GM21528 (cell line): Measurements from ENCODE around the gene ING4.

Experiments used
- ATAC-seq: cut with Tn5 transposase; IDR thresholded peaks from one replicate; pipeline ENCODE4 v1.9.1; 2021; ENCODE audit warnings: mild to moderate bottlenecking, moderate library complexity; ENCODE audit not compliant: unreplicated experiment, low FRiP score

ING4 gene

DNA sequence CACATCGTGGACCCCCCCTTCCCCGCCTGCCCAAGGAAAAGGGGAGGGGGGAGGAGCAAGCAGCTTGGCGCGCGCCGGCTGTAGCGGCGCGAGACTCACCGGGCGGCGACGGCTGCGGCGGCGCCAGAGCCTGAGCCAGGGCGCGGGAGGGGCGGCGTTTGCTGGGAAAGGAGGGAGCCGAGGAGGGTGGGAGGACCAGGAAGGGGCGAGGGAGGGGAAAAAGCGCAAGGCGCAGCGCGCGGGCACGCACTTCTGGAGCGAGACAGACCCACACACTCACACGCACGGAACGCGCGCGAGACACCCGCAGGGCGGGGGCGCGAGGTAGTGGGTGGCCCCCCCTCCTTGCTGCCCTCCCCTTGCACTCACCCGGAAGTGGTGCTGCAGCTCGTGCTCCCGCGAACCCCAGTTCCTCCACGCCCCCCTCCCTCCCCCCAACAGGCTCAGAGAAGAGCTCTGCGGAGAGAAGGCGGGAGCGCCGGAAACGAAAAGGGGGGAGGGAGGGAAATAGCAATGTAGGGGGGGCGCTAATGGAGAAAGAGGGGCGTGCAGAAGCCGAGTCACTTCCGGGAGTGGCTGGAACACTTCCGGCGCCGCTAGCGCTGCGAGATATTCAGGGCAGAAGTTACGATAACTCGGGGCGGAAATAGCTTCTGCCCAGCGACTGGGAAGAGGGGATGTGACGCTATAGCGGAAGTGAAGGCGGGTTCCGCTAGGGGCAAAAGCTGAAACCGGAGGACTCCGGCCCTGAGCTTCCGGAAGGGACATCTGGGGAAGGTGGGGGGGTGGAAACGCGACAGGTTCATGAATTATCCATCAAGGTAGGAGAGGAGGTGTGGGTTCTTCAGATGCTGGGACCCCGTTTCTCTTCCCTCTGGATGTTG, 26.3 kb upstream of the ING4 start, which contains the start of gene ZNF384:
Gene ZNF384, minus strand, starts transcription at position 377 of the 884 bp plus-strand sequence. CDS start 9,855 bp downstream, outside the sequence.
- peak; percentile 81 for ATAC-seq

DNA sequence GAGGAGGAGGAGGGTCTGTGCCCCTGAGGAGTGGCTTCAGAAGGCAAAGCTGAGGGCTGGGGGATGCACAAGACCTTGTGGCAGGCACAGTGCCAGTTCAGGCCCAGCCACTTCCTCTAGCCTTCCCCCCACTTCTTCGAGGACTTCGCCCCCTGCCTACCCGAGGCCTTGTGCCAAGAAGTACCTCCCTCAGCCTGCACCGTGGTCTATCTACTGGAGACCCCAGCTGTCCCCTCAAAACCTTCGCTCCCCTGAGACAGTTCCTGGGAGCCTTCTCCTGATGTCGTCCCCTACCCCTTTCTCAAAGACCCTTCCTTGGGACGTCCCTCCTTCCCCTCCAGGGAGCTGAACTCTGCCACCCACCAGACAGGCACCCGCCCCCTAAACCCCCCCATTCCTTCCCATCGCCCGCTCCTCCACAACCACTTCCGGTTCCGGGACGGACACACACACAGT, 25.7 kb upstream of the ING4 start:
- ATAC-seq, result no peak

DNA sequence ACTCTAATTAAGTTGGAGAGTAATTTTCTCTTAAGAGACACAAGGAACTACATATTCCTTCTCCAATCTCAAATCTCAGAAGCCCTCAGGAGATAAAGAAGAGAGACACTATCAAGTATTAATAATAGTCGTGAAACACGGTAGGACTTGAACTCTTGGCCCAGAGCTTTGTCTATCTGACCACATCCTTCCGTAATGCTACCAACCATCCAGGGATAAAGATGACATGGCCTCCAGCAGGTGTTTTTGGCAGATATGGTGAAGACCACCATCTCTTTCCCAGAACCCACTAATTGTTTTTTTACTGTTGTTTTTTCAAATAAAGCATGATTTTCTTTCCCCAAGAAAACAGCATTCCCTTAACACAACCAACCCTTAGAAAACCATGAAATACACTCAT, 22.9 kb upstream of the ING4 start:
- no peak for ATAC-seq

DNA sequence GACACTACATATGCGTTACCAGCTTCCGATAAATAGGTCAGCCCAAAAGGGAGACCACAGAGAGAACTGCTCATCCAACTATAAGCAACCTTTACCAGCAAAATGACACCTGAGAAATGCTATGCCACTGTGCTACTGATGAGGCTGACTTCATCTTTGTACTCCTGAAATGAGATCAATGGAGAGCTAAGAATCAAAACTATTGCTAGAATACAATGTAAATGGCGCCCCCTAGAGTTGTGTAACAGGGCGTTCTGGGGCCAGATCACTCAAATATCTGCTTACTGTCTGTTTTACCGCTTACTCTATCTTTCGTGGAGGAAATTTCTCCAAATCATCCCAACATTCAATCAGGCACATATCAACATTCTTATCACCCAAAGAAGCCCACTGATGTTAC, 21.7 kb upstream of the ING4 start:
- ATAC-seq, result no peak

DNA sequence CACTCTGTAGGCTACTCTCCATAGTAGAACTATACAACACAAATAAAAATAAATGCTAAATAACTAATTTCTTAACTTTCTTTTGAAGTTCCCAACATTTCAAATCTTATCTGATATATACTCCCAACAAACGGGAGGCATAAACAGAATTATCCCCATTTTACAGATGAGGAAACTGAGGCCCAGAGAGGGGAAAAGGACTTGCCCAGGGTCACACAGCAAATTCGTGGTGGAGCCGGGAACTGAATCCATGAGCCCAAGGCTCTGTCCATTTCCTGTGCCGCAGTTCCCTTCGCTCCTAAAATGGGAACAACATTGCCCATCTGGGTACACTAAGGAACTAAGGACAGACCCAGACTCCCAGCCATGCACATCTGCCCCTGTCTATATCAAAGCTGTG, 14.0 kb upstream of the ING4 start:
- ATAC-seq, result no peak

DNA sequence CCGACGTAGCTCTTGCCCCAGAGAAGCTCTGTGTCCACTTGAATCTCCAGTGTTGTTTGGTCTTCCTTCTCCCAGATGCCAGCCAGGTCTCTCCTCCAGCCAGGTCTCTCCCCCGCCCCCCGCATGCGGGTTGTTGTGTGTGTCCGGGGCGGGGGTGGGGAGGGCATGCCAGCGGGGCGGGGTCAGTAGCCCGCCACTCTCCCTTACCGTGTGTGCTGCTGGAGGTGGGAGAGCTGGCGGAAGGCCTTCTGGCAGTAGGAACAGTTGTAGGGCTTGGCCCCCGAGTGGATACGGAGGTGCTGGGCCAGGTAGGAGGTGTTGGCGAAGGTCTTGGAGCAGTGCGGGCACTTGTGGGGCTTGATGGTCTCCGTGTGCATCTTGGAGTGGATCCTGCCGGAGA, 9.2 kb upstream of the ING4 start:
- ATAC-seq, result no peak

DNA sequence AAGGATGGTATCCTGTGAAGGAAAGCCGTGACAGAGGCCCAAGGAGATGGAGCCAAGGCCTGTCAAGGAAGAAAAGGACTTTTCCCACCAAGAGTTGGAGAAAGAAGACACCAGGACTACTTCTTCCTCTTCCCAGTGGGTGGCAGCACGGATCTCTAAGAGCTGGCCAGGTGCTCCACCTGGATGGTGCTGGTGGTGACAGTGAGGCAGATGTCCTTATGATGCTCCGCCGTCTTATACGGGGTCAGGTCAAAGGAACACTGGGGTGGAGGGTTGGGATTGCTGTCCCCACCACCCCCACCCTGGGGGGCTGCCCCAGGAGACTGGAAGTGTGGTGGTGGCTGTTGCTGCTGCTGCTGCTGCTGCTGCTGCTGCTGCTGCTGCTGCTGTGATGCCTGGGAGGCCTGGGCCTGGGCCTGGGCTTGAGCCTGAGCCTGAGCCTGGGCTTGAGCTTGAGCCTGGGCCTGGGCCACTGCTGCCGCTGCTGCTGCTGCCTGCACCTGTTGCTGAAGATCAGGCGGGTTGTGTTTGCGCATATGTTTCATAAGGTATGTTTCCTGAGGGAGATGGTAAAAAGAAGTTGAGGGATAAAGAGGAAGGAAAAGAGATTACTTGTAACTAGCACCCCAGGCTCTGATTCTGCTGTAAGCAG, 4.8 kb upstream of the ING4 start:
- no peak for ATAC-seq

DNA sequence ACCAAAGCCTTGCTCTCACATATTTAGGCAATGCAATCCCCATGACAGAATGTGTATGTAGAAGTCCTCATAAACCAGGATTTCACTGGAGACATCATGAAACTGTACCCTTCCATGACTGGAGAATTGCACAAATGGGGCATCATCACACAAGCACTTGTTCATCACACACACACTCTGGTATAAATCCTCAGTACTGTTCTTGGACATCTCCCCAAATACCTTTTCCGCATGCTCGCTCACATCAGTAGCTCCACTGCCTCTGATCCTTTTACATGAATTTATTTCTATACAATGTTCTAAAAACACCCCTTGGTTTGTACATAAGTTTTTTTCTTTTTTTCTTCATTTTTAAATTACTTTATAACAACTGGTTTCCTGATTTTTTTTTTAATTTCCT, 3.3 kb upstream of the ING4 start:
- ATAC-seq, result no peak

DNA sequence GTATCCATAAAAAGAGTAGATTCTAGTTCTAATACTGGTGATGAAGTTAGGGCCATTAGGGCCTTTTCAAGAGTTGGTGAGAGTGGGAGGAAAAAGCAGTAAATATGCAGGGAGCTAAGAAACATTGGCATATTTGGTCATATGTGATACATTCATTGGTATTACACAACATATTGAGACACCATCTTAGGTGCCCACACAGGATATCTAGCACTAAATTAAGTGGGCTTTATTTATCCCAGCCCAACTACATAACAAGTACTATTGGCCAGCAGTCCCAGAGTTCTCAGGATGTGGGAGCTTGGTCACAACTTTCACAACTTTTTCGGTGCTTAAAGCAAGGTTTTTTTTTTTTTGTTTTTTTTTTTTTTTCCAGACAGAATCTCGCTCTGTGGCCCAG, 2.0 kb upstream of the ING4 start:
- no peak for ATAC-seq

DNA sequence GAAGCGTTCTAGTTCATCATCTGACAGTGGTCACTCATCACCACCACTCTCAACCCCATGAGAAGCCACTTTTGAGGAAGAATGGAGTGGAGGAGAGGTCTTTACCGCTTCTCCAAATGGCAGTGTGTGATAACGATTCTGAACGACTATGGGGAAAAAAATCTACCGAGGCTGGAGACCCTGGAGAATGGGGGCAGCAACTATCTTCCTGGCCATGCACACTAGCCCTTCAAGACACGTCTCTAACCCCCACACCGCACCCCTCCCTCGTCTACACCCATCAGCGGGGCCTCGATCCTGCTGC, 365 bp downstream of the ING4 start:
- ATAC-seq, result no peak

DNA sequence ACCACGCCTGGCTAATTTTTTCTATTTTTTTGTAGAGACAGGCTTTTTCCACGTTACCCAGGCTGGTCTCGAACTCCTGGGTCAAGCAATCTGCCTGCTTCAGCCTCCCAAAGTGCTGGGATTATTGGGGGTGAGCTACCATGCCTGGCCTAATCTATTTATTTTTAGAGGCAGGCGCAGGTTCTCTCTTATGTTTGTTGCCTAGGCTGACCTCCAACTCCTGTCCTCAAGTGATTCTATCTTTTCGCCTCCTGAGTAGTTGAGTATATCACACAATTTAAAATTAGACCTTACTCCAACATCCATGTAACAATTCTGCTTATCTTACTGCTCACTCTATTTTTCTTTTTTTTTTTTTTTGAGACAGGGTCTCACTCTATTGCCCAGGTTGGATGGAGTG, 8.9 kb downstream of the ING4 start:
- ATAC-seq, result no peak

DNA sequence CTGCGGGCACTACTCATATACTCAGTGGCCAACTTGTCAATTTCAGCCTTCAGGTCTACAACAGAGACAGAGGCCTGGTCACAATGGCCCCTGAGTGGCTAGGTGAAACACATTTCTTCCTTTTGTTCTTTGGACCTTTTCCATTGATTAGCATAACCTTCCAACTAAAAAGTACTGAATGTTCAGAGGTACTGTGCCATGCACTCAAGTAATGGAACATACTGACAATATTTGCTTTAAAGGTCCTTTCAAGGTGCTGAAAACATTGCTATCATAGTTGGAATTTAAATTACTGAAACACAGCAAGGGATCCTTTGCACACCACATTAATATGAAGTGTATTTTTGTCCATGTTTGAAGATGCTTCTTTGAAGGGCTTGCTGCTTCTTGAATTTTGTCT, 9.6 kb downstream of the ING4 start:
- no peak for ATAC-seq

DNA sequence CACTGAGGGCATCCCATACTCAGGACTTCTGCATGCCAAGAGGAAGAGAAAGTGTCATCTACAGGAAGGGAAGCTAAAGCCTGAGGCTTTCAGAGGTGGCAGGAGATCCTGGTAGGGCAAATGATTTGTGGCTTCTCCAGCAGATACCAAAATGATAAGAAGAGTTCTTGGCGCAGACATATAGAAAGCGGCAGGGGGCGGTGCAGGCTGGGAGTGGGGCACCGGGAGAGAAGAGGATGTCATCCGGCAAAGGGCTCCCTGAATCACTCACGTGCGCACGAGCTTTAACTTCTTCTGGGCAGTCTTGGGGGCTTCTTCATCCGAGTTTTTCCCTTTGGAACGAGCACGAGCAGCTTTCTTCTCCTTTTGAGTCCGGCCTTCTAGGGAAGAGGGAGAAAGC, 10.5 kb downstream of the ING4 start:
- no peak for ATAC-seq

DNA sequence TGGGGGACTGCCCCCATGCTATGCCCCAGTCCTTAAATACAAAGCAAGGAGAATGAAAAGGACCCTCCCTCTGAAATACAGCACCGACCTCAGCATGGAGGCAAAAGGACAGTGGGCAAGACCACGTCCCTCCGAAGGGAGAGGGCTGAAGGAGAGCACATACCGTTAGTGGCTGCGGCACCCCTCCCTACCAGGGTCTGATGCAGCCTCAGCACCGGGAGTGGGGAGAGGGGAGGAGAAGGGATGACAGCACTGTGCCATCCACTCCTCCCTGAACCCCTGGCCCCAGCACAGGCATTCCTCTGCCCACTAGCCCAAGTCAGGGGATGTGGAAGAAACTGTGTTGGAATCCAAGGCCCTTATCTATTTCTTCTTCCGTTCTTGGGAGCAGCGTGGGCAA, 12.1 kb downstream of the ING4 start:
- no peak for ATAC-seq

DNA sequence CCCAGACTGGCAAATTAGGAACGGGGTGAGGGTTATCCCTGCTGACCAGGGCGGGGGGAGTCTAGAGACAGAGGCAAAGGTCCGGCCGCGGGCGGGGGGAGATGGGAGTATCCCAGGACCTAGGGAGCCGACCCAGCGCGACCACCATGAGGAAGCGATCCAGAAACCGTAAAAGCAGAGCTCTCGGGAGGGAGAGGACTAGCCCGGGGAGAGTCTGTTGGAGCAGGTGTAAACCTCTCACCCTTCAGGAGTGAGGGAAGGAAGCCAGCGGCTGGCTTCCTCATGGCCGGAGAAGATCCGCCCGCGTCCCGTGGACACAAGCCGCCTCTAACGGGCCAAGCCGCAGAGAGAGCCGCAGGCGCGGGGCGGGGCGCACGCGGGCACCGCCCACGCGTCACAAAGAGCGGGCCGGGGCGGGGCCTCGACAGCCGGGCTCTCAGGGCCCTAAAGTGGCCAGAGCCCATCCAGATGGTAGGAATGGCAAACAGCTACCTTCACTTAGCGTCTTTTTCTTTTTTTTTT, 15.8 kb downstream of the ING4 start, which contains the start of gene ACRBP:
Gene ACRBP, minus strand, starts transcription at position 350 of the 522 bp plus-strand sequence. Its CDS starts 66 bp downstream, at position 284.
- ATAC-seq, result no peak

DNA sequence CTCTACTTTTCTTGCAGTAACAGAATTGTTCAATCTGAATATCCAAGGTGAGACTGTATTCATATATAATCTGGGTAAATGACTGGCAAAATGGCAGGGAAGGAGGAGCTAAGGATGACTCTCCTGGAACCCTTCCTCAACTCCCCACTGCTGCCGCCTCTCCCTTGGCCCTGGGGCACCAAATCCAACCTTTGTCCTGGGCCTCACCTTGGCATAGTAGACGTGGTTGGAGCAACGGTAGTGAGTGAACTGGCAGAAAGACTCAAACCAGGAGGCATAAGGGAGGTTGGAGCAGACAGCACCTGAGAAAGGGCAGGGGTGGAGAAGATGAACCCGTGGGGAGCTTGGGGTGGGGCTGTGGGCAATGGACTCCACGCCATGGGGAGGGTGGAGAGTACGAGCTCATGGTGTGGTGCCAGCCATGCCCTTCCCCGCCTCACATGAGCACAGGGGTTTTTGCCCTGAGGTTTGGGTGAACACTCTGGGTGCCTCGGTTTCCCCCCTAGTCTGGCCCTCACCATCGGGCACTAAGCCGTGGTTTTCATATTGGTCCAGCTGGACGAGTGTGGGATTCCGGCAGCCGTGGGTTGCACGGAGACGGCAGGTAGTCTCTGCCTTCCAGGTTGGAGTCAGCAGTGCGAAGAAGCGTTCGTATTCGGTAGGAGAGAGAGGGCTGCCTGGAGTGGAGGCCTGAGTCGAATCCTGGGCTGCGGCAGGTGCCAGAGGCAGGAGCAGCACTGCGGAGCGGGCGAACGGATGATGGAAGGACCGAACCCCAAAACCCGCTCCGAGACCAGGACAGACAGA, 16.4 kb downstream of the ING4 start:
- ATAC-seq, result no peak

DNA sequence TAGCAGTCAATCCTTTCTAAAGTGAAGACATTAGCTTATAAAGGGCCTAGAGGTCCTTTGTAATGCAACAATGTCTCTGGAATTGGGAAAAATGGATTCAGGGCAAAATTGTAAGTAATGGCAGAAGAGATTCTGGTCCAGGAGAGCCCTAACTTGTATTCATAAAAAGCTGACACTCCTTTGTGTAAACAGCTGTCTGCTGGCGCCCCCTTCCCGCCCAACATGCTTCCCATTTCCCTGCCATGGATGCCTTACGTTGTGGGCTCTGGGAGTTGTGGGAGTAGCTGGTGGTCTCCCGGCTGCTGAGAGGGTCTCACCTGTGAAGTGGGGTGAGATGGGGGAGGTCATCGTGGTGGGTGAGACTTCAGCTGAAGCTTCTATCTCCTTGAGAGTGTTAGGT, 18.0 kb downstream of the ING4 start:
- ATAC-seq, result no peak

DNA sequence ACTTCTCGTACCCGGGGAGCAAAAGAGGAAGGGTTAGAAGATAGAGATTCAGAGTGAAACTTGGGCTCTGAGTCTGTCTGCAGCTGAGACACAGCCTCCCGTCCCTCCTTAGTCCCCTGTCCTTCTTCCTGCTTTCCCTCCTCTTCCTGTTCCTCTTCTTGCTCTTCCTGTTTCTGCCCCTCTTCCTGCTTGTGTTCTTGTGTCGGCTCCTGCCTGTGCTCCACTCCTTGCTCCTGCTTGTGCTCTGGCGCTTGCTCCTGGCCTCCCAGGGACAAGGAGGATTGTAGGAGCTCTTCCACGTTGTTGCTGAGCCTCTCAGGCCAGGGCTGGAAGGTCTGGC, 18.7 kb downstream of the ING4 start:
- ATAC-seq, result no peak

DNA sequence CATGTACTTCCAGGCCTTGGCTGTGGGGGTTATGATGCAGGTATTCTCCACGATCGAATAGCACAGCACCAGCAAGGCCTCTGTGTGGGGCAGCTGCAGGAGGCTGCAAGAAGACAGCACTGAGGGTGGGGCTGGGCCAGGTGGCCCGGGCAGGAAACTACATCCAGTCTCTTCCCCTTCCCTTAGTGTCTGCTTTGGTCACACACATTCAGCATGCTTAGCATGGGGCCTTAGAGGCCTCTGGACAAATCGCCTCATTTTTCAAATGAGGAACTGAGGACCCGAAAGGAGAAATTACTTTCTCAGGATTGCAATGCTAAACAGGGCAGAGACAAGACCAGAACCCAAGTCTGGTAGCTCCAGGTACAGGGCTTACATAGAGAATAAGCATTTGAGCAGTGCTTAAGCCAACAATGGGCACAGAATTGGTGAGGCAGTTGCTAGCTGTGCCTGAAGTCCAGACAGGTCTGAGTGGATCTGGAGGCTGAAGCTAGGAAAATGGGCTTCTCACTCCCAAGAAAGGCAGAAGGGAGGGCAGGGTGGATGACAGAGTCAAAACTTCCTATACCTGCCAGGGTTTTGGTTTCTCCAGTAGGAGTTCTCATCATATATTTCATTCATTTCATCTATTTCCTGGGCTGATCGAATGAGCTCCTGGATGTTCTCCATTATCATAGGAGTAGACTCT, 19.2 kb downstream of the ING4 start:
- no peak for ATAC-seq

DNA sequence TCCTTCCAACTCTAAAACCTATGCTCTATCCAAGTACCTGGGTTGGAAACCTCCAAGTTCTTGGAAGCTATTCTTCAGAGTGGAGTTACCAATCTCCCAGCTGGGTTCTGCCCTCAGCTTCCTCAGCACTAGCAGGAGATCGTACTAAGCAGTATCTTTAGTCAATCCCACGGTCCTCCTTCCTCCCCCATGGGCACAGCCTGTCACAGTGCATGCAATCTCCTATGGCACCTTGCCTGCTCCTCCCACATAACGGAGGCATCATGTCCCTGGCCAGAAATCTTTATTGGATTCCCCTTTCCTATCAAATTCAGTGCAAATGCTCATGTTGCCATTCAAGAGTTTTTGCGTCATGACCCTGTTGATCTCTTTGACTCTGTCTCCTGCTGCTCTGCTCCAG, 21.8 kb downstream of the ING4 start:
- no peak for ATAC-seq
